CD4-positive, alpha-beta T cell treated with Interleukin-4 for 1 hour (primary cell): ENCODE measurements around the gene TRUB2.
"Not testable (repeated sequence)": the region's sequence is repeated elsewhere in the genome, so short reads cannot be mapped to it uniquely, and the experiment has no call there.

Source experiments
- DNase-seq, 2 donors: peaks; one replicate each; pipeline ENCODE4 v3.0.0-alpha.2; 2020 to 2022

Gene TRUB2

DNA sequence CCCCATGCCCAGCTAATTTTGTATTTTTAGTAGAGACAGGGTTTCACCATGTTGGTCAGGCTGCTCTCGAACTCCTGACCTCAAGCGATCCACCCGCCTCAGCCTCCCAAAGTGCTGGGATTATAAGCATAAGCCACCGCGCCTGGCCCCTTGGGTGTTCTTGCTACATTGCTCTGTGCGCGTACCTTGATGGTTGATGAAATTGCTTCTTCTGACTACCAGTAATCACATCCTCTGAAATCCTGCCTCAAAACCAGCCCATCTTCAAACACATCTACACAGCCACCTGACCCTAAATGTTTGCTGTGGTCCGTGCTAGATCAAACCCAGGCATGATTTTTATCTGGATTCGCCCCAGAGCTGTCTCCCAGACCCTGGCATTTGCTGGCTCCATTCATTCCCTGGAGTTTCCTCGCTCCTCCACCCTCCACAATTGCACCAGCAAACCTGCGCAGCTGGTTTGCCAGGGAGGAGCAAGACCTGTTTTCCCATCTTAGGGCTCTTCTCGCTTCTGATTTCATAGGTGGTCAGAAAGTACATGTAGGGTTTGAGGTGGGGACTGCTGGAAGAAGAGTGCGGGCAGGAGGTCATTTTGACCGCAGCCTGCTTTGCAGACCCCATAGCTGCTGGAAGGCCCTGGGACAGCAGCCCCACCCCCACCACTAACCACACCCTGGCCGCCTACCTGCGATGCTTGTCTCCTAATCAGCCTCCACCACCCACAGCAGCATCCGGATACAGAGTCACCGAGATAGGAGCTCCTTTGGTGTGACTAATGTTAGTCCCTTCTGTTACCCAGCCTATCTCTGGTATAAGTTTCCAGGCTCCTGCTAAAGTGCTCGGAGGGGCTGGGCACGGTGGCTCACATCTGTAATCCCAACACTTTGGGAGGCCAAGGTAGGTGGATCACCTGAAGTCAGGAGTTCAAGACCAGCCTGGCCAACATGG is 23.4 kb downstream of the TRUB2 start:
- DNase-seq: no peak

DNA sequence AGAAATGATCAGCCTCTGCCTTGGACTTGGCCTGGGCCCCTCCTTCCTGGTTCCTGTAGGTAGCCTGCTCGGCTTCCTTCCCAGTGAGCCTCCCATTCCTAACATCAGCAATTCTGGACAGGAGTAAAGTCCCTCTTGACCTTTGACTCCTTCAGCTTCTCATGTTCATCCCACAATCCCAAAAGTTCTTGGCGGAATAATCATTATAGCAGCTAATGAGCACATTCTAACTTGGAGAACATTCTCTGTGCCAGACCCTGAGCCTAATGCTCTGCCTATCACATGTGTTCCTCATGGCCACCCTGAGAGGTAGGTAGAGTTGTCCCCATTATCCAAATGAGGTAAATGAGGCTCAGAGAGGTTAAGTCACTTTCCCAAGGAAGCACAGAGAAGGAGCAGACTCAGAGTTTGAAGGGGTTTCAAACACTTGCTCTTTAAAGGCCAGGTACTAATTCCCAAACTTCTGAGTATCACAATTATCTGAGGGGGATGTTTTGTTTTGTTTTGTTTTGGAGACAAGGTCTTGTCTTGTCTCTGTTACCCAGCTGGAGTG is 24.9 kb downstream of the TRUB2 start:
- DNase-seq: no peak

DNA sequence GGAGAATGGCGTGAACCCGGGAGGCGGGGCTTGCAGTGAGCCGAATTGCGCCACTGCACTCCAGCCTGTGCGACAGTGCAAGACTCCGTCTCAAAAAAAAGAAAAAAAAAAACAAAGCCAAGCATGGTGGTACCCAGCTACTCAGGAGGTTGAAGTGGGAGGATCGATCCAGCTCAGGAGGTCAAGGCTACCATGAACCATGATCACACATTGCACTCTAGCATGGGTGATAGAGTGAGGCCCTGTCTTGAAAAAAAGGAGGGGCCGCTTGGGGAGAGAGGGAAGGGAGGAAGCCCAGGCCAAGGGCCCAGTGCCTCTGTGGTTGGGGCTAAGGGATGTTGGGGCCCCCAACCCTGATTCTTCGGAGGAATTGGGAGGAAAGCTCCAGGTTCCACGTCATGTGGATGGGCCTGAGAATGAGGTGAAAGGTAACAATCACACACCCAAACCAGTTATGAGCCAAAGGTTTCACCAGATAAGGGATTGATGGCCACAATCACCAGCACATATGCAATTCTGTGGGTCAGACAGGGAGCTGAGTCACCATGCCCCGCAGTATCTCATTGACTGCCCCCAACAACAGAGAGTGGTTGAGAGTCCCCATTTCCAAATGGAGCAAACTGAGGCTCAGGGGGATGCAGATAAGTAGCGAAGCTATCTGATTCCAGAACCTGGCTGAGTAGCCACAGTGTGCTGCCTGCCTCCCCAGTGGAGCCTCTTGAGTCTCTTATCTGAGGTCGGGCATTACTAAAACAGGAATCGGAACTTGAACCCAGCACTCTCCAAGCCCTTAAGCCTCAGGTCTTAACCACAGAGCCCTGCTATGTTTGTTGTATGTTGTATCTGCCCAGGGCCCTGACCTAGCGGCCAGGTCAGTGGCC is 25.7 kb downstream of the TRUB2 start:
- DNase-seq: no peak

DNA sequence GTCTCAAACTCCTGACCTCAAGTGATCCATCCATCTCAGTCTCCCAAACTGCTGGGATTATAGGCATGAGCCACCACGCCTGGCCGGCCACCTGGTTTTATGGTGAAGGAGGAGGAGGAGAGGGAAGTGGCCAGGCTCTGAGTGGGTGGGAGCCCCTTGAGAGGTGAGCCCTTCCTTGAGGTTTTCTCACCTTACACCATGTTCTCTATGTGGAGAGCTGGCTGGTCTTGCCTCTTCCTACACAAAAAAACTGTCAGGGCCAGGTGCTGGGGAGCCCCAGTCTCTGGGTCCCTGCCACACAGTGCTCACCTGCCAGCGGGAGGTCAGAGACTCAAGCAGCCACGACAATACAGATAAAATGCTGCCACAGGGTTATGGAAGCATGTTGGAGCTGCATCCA is 28.1 kb downstream of the TRUB2 start:
- no peak for DNase-seq

DNA sequence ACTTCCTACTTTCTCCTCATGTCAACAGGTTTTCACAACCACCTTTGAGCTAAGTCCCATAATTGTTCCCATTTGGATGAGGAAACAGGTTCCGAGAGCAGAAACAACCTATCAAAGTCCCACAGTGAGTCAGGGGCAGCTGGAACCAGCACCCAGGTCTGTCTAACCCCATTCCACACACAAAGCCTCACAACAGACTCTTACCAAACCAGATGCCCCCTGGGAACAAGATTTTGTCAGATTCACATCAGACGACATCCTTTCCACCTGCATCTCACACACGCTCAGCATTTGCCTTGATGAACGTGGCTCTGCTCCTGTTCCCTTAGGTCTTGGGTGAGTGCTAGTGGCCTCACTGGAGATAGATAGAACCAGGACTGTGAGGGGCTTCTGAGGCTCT is 29.2 kb downstream of the TRUB2 start:
- DNase-seq: no peak

DNA sequence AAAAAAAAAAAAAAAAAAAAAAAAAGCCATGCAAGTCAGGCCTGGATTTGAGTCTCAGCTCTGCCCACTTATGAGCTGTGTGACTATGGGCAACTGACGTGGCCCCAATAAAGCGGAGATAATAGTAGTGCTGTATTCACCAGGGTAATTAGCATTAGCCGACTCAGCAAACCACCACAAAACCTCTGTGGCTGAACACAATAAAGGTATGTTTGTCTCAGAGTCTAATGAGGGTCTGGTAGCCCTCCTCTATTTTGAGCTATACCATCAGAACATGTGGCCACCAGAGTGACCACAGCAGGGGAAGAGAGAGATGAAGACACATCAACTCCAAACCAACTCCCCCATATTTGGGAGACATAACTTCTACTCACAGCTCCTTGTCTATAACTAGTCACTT is 30.2 kb downstream of the TRUB2 start:
- no peak for DNase-seq

DNA sequence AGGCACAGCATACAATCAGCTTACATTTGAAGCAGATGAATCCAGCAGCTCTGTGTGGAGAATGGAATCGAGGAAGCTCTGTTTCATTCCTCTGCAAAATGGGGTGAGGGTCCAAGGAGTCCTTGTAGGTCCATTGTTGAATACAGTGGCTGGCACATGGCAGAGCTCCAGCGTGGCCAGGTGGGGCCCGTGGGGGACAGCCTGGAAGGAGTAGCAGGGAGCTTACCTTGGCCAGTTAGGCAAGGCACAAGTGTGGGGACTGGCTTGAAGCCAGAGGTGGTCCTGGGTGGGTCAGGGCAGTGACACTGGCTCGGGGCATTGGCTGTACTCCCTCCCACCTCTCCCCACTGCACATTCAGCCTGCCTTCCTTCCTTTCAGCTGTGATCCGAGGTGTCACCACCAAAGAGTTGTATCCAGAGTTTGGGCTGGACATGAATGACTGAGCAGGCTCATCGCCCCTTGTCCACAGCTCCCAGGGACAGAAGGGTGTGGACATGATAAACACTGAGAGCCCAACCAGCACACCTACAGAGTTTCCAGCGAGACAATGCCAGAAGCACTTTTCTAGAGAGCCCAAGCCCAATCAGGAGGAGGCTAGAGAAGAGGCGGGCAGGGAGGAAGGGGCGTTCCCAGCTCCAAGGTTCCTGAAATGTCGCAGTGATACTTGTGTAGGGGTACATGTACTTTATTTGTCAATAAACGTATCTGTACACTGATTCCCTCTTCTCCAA is 33.8 kb downstream of the TRUB2 start:
- DNase-seq: no peak

DNA sequence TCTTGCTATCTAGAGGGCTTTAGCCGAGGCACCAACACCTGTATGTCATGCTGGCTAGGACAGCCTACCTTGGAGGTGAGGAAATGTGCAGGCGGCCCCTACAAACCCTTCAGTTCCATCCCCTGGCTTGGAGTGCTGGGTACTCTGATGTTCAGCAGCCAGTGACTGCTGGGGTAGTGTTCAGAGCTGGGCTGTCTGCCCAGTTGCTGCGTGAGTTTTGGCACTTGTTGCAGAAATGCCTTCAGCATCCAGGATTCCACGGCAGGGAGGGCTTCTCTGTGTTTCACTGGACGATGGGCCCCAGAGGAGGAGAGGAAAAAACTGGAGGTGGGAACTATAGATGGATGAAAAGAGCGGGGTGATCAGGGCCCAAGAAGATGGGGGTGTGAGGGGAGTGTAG is 35.8 kb downstream of the TRUB2 start:
- DNase-seq: no peak

DNA sequence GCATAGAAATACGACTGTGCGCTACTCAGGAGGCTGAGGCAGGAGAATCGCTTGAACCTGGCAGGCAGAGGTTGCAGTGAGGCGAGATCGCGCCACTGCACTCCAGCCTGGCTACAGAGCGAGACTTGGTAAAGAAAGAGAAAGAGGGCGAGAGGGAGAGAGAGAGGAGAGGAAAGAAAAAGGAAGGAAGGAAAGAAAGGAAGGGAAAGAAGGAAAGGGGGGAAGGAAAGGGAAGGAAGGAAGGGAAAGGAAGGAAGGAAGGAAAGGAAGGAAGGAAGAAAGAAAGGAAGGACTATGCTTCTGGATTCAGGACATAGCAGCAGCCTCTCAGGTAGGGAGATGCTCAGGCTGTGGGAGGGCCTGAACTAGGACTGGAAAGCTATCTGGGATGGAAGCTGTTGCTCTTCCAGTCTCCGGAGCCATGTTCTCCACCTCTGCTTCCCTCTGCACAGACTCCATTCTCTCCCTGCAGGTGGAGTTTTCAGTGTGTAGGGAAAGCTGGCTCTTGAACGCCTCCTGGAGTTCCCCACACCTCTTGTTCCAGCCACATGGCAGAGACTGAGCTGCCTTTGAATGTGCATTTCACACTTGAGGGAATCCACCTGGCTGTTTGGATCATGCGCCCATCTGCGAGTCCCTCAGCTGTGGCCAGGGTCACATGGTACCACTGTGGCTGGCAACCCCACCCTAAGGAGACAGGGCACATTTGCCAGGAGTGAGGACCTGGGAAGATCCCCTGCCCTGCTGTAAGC is 37.0 kb downstream of the TRUB2 start:
- no peak for DNase-seq

DNA sequence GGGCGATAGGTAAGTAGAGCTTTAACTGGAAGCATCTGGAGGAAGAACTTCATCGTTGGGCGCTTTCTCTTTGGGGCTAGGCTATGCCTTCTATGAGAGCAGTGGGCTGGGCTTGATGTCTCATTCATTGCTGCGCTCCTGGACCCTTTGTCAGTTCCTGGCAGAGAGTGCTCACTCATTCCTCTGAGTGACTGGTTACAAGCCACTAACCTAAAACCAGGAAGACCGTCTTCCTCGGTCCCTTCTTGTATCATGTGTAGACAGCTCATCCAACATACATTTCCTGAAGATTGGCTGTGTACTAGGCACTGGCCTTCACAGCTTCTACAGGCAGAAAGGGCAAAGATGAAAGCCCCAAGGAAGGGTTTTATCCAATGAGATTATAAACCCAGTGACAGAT is 39.7 kb downstream of the TRUB2 start:
- no peak for DNase-seq

DNA sequence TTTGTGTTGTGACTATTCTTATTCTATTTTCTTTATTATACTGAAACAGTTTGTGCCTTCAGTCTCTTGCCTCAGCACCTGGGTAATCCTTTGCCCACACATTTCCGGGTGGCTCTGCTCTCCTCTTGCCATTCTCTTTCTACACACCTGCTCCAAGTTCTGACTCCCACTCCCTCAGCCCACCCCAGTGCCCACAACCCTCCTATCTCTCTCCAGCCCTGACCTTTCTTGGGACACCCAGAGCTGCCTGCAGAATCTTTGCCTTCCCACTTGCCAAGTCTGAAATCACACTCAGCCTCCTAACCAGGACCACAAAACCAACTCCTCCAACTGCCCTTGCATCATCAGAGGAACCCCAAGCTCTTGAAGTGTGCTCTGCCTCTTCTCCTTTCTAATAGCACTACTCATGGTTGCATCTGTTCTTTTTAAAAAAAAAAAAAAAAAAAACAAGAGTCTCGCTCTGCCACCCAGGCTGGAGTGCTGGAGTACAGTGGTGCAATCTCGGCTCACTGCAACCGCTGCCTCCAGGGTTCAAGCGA is 42.1 kb downstream of the TRUB2 start:
- no peak for DNase-seq

DNA sequence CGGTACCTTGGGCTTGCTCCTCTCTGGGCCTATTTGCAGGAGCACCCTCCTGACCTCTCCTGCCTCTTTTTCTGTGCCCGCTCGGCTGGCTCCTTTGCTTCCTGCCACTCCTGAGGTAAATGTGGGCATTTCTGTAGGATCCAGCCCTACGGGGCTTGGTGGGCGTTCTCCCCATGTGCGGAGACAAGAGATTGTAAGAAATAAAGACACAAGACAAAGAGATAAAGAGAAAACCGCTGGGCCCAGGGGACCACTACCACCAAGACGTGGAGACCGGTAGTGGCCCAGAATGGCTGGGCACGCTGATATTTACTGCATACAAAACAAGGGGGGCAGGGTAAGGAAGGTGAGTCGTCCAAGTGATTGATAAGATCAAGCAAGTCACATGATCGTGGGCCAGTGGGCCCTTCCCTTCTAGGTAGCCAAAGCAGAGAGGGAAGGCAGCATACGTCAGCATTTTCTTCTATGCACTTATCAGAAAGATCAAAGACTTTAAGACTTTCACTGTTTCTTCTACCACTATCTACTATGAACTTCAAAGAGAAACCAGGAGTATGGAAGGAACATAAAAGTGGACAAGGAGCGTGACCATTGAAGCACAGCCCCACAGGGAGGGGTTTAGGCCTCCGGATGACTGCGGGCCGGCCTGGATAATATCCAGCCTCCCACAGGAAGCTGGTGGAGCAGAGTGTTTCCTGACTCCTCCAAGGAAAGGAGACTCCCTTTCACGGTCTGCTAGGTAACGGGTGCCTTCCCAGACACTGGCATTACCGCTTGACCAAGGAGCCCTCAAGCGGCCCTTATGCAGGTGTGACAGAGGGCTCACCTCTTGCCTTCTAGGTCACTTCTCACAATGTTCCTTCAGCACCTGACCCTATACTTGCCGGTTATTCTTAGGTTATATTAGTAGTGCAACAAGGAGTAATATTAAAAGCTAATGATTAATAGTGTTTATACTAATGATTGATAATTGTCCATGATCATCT is 42.9 kb downstream of the TRUB2 start:
- not testable (repeated sequence) for DNase-seq

DNA sequence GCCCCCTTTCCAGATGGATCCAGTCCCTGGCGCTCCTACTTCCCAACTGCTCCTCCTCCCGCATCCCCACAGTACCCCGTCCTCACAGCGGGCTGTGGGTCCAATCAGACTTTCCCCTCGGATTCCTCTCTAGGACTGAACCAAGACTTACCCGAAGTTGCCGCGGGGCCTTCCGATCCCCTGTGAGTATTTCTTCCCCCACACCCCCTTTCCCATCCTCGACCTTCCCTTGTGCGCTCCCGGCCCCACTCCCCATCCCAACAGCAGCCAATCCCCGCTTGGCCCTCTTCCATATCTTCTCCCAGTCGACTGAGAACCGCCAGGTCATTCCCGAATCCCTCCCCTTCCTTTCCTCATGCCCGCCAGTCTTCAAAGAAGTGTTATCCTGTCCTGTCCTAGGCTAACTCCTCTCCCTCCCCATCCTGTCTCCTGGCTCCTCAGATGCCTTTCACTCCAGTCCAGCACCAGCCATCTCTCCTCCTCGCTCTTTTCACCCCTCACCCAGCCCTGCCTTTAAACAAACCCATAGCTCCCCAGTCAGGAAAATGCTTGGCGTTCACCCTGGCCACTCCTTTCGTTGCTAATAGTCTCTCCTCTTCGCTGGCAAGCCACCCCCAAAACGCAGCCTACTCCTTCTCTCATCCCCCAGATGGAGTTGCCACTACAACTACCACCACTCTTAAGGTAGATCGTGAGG is 45.5 kb downstream of the TRUB2 start:
- no peak for DNase-seq

DNA sequence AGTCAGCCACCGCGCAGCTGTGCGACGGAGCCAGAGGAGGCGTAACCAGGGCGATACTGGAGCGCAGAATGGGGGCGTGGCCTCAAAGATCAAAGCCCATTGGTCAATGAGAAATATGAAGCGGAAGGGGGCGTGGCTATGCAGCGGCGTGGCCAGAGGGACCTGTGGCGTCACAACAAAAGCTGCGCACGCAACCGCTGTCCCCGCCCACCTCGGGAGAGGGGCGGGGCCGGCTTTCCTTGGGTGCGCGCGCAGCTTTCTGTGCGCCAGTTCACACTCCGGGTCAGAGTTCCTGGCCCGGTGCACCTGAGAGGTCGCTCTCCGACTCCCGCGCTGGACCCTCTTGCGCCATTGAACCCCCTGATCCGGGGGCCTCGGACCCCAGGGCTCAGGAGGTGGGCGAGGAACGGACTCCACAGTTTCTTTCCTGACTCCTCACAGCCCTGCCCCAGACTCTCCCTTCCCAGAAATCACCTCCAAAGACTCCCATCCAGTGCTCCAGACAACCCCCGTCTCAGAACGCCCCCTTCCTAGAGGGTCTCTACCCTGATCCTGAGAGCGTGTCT is 46.2 kb downstream of the TRUB2 start, which contains the start of gene SWI5:
Gene SWI5 (plus strand): TSS at position 269 of the 566 bp plus-strand sequence.
- peak; percentile 99 to 100 for DNase-seq

DNA sequence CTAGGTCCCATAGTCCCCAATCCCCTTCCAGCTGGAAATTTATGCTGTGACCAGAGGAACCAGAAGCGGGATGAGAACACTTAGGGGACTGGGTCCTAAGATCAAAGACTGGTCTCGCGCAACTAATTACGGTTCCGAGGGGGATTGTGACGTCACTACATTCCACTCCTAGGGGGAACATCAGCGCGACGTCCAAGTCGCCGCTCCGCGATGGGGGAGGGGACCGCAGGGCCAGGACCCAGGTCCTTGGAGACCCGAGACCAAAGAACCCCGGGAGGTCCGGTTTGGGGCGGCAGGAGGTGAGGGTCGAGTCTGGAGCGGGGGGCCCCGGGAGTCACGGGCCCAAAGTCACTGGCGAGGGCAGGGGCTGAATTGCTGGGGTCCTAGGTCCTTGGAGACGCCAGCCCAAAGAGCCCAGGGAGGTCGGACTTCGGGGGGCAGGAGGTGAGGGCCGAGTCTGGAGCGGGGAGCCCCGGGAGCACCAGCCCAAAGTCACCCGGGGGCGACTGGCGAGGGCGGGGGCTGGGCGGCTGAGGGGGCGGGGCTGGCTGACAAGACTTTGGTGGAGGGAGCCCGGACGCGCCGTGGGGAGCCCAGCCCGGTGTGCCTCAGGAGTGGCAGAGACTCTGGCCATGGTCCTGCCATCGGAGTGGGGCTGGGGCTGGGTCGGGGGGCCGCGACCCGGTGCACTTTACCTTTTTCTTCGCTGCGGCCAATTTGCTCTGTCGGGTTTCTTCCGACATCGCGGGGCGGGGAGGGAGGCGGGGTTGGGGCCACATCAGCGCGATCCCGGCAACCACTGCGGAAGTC is 46.8 kb downstream of the TRUB2 start, which contains the start of gene GOLGA2:
Gene GOLGA2 (minus strand): TSS at position 810 of the 810 bp plus-strand sequence. CDS start 31 bp downstream, at position 779.
- DNase-seq: peak; percentile 12 to 14

DNA sequence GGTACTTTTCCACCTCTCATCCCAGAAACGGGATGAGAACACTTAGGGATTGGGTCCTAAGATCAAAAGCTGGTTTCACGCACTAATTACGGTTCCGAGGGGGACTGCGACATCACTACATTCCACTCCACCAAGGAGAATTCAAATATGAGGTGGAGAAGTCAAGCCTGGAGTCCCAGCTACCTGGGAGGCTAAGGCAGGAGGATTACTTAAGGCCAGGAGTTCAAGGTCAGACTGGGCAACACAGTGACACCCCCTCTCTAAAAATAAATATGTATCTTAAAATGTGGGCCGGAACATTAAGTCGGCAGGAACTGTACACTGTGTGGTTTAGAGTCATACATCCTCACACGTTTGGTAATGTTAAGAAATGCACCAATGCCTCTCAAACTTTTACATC is 48.0 kb downstream of the TRUB2 start:
- no peak for DNase-seq

DNA sequence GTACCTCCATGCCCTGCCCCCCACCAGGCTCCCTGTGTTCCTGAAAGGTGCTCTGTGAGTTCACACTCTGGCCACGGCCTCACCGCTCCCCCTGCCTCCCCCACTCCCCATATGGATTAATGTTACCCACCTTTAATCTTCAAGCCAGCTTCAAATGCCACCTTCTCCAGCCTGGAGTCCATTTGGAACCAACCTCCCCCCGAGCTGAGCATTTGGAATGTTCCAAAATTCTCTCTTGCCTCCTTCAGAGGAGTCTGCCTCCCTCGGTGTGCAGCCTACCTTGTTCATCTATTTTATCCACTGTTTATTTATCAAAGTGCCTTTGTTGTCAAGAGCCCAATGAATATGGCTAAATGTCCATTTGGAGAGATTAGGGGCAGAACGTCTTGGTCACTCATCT is 50.7 kb downstream of the TRUB2 start:
- no peak for DNase-seq

DNA sequence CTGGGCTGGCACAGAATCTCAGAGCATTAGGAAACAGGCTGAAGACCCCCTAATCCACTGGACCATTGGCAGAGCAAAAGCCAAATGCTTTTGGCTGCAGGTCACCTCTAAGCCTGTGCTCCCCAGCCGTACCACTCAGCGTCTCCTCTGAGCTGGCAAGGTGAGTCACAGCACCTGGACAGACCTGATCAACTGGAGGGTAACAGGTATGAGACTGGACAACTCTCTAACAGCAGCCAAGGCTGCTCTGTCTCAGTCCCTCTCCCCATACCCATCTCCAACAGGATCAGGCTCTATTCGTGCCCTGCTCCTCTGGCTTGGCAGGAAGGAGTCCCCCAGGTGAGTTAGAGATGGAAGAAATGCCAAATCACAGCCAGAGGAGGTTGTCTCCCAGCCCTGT is 51.1 kb downstream of the TRUB2 start:
- no peak for DNase-seq
